Right cardiac atrium (tissue), 5 donors: Measurements from ENCODE around the gene VGF. TPM values are rescaled to one million over a fixed set of nuclear protein-coding genes. Genes with fewer than 3 reads are reported as not detected.
A peak's percentile ranks its signal among the peaks of the same experiment; 100 is the strongest.
"Not testable (repeated sequence)": the region's sequence is repeated elsewhere in the genome, so short reads cannot be mapped to it uniquely, and the experiment has no call there.

ENCODE experiments used
- ATAC-seq, 2 donors: fragments of 200-7000 bp; cut with Tn5 transposase; one replicate each; pipeline versions ENCODE4 v1.8.0 to v1.9.1; 2020; ENCODE audit warnings: moderate library complexity in 2 of 2, mild to moderate bottlenecking in 1 of 2
- DNase-seq, 3 donors: peaks; one replicate each; pipeline ENCODE4 v3.0.0-alpha.2; 2020
- H3K27ac ChIP-seq: one replicate; pipeline ENCODE4 v1.5.1; 2013; ENCODE audit warnings: mild to moderate bottlenecking, low read length, control low read depth, moderate library complexity
- H3K27me3 ChIP-seq: one replicate; pipeline ENCODE4 v1.6.1; 2013; ENCODE audit not compliant: control insufficient read depth, insufficient read depth
- H3K4me1 ChIP-seq: one replicate; pipeline ENCODE4 v1.6.1; 2013; ENCODE audit warnings: low read length; ENCODE audit not compliant: control insufficient read depth, insufficient read depth
- H3K4me3 ChIP-seq: one replicate; pipeline ENCODE4 v1.5.1; 2013; ENCODE audit warnings: low read length, control low read depth
- H3K9me3 ChIP-seq: one replicate; pipeline ENCODE4 v1.6.1; 2013; ENCODE audit warnings: low read length; ENCODE audit not compliant: control insufficient read depth
- WGBS: extraction: QIAGEN DNeasy Blood & Tissue Kit; methylation state at CpG from one replicate; pipeline ENCODE4 v1.1.7; 2013; 5-methylcytosine and 5-hydroxymethylcytosine counted together
- intact Hi-C, 4 donors: fragments of 100-400 bp; cut with DNase I; formaldehyde crosslinking; loops; one replicate each; pipeline versions ENCODE4 v1.11.0 to v1.14.0; 2022 to 2023
- polyA plus RNA-seq: library from polyadenylated mRNA; stranded (reverse); fragments of 200-250 nt; gene quantifications from one replicate; pipeline ENCODE4 v1.2.3, GENCODE V29; 2013
- total RNA-seq, 4 donors: library from RNA; stranded (reverse); fragmentation: NEBNext Ultra II Directional; extraction: Animal tissue kit (Norgen Biotek cat#: 25700); gene quantifications; one replicate each; pipeline ENCODE4 v1.2.1, GENCODE V29; 2021
- donor health status: healthy with polysubstance abuse.
- donor health status: DM: no; HTN: yes; CAD: no.
- donor health status: DM: no; HTN: no; CAD: no.
- donor health status: DM: no; HTN: yes; CAD: no; lungs with severe emphysema.
- donor health status: DM: yes; HTN: yes; CAD: no.

VGF gene
- total and polyA plus RNA-seq, 5 donors = 0.07 TPM; not detected in 4

DNA sequence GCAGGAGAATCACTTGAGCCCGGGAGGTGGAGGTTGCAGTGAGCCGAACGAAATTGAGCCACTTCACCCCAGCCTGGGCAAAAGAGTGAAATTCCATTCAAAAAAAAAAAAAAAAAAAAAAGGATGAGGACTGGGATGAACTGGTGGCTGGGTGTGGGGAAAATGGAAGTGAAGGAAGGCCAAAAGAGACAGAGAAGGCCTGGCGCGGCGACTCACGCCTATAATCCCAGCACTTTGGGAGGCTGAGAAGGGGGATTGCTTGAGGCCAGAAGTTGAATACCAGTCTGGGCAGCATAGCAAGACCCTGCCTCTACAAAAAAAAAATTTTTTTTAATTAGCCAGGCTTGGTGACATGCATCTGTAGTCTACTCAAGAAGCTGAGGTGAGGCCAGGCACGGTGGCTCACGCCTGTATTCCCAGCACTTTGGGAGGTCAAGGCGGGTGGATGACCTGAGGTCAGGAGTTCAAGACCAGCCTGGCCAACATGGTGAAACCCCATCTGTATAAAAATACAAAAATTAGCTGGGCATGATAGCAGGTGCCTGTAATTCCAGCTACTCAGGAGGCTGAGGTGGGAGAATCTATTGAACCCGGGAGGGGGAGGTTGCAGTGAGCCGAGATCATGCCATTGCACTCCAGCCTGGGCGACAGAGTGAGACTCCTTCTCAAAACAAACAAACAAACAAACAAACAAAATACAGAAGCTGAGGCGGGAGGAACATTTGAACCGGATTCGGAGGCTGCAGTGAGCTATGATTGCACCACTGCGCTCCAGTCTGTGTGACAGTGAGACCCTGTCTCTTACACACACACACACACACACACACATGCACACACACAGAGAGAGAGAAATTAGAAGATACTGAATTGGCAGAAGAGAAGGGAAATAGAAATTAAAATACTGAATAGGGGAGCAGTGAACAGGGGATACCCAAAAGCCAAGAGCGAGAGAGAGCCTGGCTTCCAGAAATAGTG is 32.5 kb downstream of the VGF start:
- H3K27ac ChIP-seq = not testable (repeated sequence)

DNA sequence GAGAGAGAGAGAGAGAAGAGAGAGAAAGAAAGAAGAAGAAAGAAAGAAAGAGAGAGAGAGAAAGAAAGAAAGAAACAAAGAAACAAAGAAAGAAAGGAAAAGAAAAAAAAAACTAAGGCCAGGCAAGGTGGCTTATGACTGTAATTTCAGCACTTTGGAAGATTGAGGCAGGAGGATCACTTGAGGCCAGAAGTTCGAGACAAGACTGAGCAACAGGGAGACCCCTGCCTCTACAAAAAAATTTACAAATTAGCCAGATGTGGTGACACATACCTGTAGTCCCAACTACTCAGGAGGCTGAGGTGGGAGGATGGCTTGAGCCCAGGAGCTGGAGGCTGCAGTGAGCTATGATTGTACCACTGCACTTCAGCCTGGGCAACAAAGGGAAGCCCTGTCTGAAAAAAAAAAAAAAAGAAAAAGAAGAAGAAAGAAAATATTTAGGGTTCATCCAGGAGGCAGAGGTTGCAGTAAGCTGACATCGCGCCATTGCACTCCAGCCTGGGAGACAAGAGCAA is 35.7 kb downstream of the VGF start:
- Histone ChIP-seq H3K27me3 (no peaks in the 10 kb centered on the region), H3K27ac (no peak overlapping the region), H3K9me3 (no peaks in the 10 kb centered on the region), H3K4me1 (peaks cover 6% of the 10 kb centered on the region), H3K4me3 (no peak overlapping the region)
- 91% methylated on average over 3 of the region's 3 CpGs for WGBS
- intact Hi-C loops = loop anchor here in 1 of 4 donors (10.0 kb wide), 1 partner anchor 45 kb away; the partner anchor contains the start of gene TRIM56
- DNase-seq (no peak), ATAC-seq (no peak)

More for the DNA sequence above, 32.5 kb downstream of the VGF start:
- DNase-seq, H3K4me3 ChIP-seq, H3K9me3 ChIP-seq, ATAC-seq, H3K27me3 ChIP-seq, H3K4me1 ChIP-seq: not testable (repeated sequence)
- intact Hi-C loops = loop anchor here in 1 of 4 donors (10.0 kb wide), 1 partner anchor 48 kb away; the partner anchor contains the start of gene TRIM56
- WGBS = 87% methylated on average over 18 of the region's 18 CpGs

DNA sequence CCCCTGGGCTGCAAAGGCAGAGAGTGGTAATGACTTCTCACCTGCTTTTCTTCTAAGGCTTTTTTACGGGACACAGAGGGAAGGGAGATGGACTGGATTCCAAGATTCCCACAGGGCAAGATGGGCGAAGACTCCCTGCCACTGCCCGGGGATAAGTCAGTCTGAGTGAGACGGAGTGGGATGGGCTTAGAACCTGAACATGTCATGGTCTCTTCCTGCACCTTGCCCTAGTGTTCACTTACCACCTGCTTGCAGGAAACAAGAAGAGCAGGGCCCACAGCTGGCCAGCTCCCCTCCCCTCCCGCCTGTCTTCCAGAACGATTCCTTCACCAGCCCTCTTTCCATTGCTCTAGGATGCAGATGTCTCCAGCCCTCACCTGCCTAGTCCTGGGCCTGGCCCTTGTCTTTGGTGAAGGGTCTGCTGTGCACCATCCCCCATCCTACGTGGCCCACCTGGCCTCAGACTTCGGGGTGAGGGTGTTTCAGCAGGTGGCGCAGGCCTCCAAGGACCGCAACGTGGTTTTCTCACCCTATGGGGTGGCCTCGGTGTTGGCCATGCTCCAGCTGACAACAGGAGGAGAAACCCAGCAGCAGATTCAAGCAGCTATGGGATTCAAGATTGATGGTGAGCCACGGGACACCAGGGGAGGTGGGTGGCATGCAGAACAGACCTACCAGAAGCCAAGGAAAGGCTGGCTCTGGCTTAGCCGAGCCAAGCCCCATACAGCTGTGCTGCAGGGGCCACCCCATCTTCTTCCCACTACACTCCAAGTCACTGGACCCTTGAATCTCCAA is 37.1 kb downstream of the VGF start:
- WGBS = 85% methylated on average over 14 of the region's 14 CpGs
- no peak for ATAC-seq
- no peaks in the 10 kb centered on the region for H3K27me3 ChIP-seq
- intact Hi-C loops = no loop called here
- H3K4me1 ChIP-seq = peaks cover 6% of the 10 kb centered on the region
- no peaks in the 10 kb centered on the region for H3K9me3 ChIP-seq
- DNase-seq = no peak
- H3K4me3 ChIP-seq = no peak overlapping the region
- no peak overlapping the region for H3K27ac ChIP-seq

DNA sequence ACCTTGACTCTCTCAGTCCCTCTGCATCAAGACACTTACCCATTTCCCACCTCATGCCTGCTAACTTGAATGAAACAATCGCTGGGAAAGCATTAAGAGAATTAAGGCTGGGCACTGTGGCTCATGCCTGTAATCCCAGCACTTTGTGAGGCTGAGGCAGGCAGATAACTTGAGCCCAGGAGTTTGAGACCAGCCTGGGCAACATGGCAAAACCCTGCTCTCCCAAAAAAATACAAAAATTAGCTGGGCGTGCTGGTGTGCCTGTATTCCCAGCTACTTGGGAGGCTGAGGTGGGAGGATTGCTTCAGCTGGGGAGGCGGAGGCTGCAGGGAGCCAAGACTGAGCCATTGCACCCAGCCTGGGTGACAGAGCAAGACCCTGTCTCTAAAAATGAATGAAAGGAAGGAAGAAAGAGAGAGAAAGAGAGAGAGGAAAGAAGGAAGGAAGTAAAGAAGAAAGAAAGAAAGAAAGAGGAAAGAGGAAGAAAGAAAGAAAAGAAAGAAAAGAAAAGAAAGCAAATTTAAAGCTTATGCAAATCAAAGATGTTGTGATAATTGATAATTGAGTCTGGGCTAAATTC is 37.8 kb downstream of the VGF start:
- ATAC-seq = no peak
- H3K27ac ChIP-seq = no peak overlapping the region
- DNase-seq = no peak
- H3K9me3 ChIP-seq = no peaks in the 10 kb centered on the region
- H3K4me1 ChIP-seq = peaks cover 6% of the 10 kb centered on the region
- WGBS = 77% methylated on average over 3 of the region's 3 CpGs
- H3K4me3 ChIP-seq = peak overlapping the region; percentile 31
- H3K27me3 ChIP-seq = no peaks in the 10 kb centered on the region
- intact Hi-C loops = no loop called here

DNA sequence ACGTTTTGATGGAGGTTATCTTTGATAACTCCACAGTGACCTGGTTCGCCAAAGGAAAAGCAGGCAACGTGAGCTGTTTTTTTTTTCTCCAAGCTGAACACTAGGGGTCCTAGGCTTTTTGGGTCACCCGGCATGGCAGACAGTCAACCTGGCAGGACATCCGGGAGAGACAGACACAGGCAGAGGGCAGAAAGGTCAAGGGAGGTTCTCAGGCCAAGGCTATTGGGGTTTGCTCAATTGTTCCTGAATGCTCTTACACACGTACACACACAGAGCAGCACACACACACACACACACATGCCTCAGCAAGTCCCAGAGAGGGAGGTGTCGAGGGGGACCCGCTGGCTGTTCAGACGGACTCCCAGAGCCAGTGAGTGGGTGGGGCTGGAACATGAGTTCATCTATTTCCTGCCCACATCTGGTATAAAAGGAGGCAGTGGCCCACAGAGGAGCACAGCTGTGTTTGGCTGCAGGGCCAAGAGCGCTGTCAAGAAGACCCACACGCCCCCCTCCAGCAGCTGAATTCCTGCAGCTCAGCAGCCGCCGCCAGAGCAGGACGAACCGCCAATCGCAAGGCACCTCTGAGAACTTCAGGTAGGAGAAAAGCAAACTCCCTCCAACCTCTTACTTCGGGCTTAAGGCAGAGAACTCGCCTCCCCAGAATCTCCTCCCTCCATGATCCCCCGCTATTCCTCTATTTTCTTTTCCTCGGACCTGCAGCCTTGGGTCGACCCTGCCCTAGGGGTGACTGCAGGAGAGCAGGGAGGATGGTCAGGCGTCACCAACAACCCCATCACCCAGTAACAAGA is 38.5 kb downstream of the VGF start, which contains the start of gene SERPINE1:
Gene SERPINE1 (plus strand): TSS at position 454 of the 809 bp plus-strand sequence. CDS start 1,290 bp downstream, outside the sequence.
- 3% methylated on average over 22 of the region's 22 CpGs for WGBS
- DNase-seq = peak; percentile 92 to 93 (median 92)
- Histone ChIP-seq H3K4me3 (peak within 1 kb of the TSS; percentile 31), H3K27ac (peak within 1 kb of the TSS; percentile 66), H3K4me1 (peaks cover 6% of the 10 kb centered on the region), H3K9me3 (no peaks in the 10 kb centered on the region), H3K27me3 (no peaks in the 10 kb centered on the region)
- intact Hi-C loops = no loop called here
- peak; percentile 86 to 90 for ATAC-seq

DNA sequence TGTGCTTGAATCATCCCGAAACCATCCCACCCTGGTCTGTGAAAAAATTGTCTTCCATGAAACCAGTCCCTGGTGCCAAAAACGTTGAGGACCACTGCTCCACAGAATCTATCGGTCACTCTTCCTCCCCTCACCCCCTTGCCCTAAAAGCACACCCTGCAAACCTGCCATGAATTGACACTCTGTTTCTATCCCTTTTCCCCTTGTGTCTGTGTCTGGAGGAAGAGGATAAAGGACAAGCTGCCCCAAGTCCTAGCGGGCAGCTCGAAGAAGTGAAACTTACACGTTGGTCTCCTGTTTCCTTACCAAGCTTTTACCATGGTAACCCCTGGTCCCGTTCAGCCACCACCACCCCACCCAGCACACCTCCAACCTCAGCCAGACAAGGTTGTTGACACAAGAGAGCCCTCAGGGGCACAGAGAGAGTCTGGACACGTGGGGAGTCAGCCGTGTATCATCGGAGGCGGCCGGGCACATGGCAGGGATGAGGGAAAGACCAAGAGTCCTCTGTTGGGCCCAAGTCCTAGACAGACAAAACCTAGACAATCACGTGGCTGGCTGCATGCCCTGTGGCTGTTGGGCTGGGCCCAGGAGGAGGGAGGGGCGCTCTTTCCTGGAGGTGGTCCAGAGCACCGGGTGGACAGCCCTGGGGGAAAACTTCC is 39.2 kb downstream of the VGF start:
- peak; percentile 84 to 90 (median 89) for DNase-seq
- peak overlapping the region; percentile 66 for H3K27ac ChIP-seq
- 28% methylated on average over 15 of the region's 15 CpGs for WGBS
- H3K4me1 ChIP-seq = peaks cover 6% of the 10 kb centered on the region
- no peak overlapping the region for H3K4me3 ChIP-seq
- H3K9me3 ChIP-seq = no peaks in the 10 kb centered on the region
- H3K27me3 ChIP-seq = no peaks in the 10 kb centered on the region
- intact Hi-C loops = no loop called here
- ATAC-seq = peak; percentile 56 to 72

DNA sequence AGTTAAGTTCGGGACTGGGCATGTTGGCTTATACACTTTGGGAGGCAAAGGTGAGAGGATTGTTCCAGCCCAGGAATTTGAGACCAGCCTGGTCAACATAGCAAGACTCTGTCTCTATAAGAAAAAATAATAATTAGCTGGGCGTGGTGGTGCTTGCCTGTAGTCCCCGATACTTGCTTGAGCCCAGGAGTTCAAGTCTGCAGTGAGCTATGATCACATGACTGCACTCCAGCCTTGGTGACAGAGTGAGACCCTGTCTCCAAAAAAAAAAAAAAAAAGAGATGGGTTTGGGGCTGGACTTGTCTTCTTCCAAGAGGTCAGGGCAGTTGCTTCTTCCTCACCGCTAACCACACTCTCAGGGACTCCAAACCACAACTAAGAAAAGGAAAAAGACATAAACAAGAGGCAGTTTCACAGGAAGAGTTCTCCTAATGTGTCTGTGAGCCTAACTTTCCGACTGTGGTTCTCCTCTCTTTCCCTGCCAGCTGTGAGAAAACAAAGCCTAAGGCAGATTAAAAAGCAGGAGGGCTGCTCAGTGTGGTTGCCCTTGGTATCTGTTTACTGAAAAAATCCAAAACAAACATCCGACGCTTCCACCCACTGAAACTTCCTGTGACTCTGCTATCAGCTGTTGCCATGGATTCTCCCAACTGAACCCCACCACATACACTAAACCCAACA is 40.9 kb downstream of the VGF start:
- Histone ChIP-seq H3K27ac (no peak overlapping the region), H3K27me3 (no peaks in the 10 kb centered on the region), H3K4me1 (peaks cover 6% of the 10 kb centered on the region), H3K9me3 (no peaks in the 10 kb centered on the region), H3K4me3 (no peak overlapping the region)
- no peak for DNase-seq
- 33% methylated on average over 7 of the region's 7 CpGs for WGBS
- intact Hi-C loops = no loop called here
- peak in 1 of 2 donors; percentile 1 for ATAC-seq

DNA sequence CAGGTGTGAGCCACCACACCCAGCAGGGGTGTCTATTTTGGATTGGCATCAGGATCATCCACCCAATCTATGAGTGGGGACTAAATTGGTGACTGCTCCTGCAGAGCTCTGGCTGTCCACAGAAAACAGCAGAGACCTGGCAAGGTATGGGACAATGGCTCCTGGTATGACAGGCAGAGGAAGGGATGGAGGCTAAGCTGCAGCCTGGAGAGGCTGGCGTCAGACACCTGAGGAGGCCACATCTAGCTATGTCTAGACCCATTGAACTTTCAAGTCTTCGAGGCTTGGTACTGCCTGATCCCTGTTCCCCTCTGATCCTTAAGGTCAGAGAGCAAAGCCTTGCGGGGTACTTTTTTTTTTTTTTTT is 41.7 kb downstream of the VGF start:
- H3K4me3 ChIP-seq = no peak overlapping the region
- H3K27ac ChIP-seq = no peak overlapping the region
- ATAC-seq = no peak
- DNase-seq = no peak
- no peaks in the 10 kb centered on the region for H3K27me3 ChIP-seq
- no peaks in the 10 kb centered on the region for H3K9me3 ChIP-seq
- intact Hi-C loops = no loop called here
- H3K4me1 ChIP-seq = peaks cover 6% of the 10 kb centered on the region
- 79% methylated on average over 3 of the region's 3 CpGs for WGBS

DNA sequence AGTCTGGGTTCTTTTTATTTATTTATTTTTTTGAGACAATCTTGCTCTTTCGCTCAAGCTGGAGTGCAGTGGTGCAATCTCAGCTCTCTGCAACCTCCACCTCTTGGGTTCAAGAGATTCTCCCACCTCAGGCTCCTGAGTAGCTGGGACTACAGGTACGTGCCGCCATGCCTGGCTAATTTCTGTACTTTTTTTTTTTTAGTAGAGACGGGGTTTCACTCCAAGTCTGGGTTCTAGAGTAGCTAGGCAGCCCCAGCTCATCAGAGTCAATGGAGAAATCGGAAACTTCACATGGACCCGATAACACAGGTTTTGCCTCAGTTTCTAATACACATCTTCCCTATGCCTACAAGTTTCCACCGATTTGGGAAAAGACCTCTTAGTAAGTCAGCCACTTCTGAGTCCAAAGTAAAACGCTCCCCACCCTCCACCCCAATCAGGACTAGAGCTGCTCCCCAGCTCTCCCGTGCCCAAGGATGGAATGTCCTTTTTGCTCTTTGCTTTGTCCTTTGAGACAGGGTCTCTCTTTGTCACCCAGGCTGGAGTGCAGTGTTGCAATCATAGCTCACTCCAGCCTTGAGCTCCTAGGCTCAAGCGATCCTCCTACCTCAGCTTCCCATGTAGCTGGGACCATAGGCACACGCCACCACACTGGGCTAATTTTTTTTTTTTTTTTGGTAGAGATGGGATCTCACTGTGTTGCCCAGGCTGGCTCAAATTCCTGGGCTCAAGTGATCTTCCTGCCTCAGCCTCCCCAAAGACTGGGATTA is 42.3 kb downstream of the VGF start:
- DNase-seq (no peak), ATAC-seq (no peak)
- H3K4me1 ChIP-seq = peaks cover 6% of the 10 kb centered on the region
- no peaks in the 10 kb centered on the region for H3K9me3 ChIP-seq
- no peaks in the 10 kb centered on the region for H3K27me3 ChIP-seq
- intact Hi-C loops = no loop called here
- peak overlapping the region; percentile 92 for H3K27ac ChIP-seq
- no peak overlapping the region for H3K4me3 ChIP-seq
- 89% methylated on average over 11 of the region's 11 CpGs for whole genome bisulfite sequencing
